Skeletal muscle satellite cell (primary cell): ENCODE measurements around the gene LCOR.
A peak's percentile ranks its signal among the peaks of the same experiment; 100 is the strongest.
"Not testable (repeated sequence)": the region's sequence is repeated elsewhere in the genome, so short reads cannot be mapped to it uniquely, and the experiment has no call there.

Source experiments
- H3K27me3 ChIP-seq: 2 replicates; pipeline ENCODE4 v1.7.0; 2013; ENCODE audit warnings: low read length; ENCODE audit not compliant: control insufficient read depth, insufficient read depth
- H3K36me3 ChIP-seq: 2 replicates; pipeline ENCODE4 v1.7.0; 2013; ENCODE audit warnings: mild to moderate bottlenecking, control low read depth, low read length; ENCODE audit not compliant: insufficient read depth
- H3K4me1 ChIP-seq: 2 replicates; pipeline ENCODE4 v1.7.0; 2013; ENCODE audit warnings: low read length; ENCODE audit not compliant: control insufficient read depth, insufficient read depth
- H3K4me2 ChIP-seq: 2 replicates; pipeline ENCODE4 v1.7.0; 2013; ENCODE audit warnings: mild to moderate bottlenecking, low read length
- H3K4me3 ChIP-seq: 2 replicates; pipeline ENCODE4 v1.7.0; 2013; ENCODE audit warnings: low read length
- H3K9ac ChIP-seq: 2 replicates; pipeline ENCODE4 v1.7.0; 2013; ENCODE audit warnings: mild to moderate bottlenecking, low read depth, low read length, moderate library complexity
- H3K9me3 ChIP-seq: replicated peaks from 2 replicates; pipeline ENCODE4 v1.7.0; 2013; ENCODE audit warnings: mild to moderate bottlenecking, control low read depth, low read length

LCOR gene

GRCh38 chr10:97031459-97031858 lies 199.4 kb downstream of the LCOR start:
- H3K4me3 ChIP-seq, result no peak overlapping the region
- no peaks in the 10 kb centered on the region for H3K4me1 ChIP-seq
- H3K36me3 ChIP-seq, result no peaks in the 10 kb centered on the region
- H3K27me3 ChIP-seq, result peaks cover 61% of the 10 kb centered on the region
- H3K9me3 ChIP-seq, result peaks cover 7% of the 10 kb centered on the region
- H3K4me2 ChIP-seq, result no peak overlapping the region
- no peak overlapping the region for H3K9ac ChIP-seq

DNA sequence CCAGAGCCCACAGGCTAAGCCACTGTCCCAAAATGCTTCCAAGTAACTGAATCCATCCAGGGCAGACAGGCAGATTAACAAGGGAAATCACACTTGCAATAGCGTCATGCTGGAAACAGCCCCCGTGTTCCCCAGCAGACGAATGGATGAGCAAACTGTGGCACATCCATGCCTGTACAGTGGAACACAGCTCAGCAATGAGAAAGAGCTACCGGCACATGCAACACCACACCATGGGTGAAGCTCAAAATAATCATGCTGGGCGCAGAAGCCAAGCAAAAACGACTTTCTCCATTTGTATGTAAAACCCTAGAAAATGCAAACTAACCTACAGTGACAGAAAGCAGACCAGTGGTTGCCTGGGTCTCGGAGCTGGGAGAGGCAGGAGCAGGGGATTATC lies 200.5 kb downstream of the LCOR start:
- H3K4me1 ChIP-seq, result peaks cover 2% of the 10 kb centered on the region
- peaks cover 58% of the 10 kb centered on the region for H3K27me3 ChIP-seq
- peaks cover 7% of the 10 kb centered on the region for H3K9me3 ChIP-seq
- H3K36me3 ChIP-seq, result no peaks in the 10 kb centered on the region
- no peak overlapping the region for H3K4me2 ChIP-seq
- no peak overlapping the region for H3K9ac ChIP-seq
- no peak overlapping the region for H3K4me3 ChIP-seq

DNA sequence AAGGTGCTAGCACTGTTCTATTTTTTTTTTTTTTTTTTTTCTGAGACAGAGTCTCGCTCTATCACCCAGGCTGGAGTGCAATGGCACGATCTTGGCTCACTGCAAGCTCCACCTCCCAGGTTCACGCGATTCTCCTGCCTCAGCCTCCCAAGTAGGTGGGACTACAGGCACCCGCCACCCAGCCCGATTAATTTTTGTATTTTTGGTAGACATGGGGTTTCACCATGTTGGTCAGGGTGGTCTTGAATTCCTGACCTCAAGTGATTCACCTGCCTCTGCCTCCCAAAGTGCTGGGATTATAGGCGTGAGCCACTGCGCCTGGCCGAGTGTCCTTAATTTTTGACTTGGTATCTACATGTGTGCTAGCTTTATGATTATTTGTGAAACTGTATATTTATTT lies 201.7 kb downstream of the LCOR start:
- not testable (repeated sequence) for H3K36me3 ChIP-seq, H3K9ac ChIP-seq, H3K4me1 ChIP-seq, H3K4me3 ChIP-seq, H3K4me2 ChIP-seq, H3K9me3 ChIP-seq
- H3K27me3 ChIP-seq, result peaks cover 58% of the 10 kb centered on the region

GRCh38 chr10:97034301-97034700 lies 202.2 kb downstream of the LCOR start:
- H3K27me3 ChIP-seq, result peaks cover 54% of the 10 kb centered on the region
- no peak overlapping the region for H3K4me2 ChIP-seq
- H3K9me3 ChIP-seq, result no peaks in the 10 kb centered on the region
- H3K4me3 ChIP-seq, result no peak overlapping the region
- no peak overlapping the region for H3K9ac ChIP-seq
- H3K4me1 ChIP-seq, result peaks cover 6% of the 10 kb centered on the region
- H3K36me3 ChIP-seq, result no peaks in the 10 kb centered on the region

GRCh38 chr10:97034958-97035769 lies 203.1 kb downstream of the LCOR start:
- Histone ChIP-seq H3K36me3 (no peaks in the 10 kb centered on the region), H3K27me3 (peaks cover 45% of the 10 kb centered on the region), H3K4me3 (no peak overlapping the region), H3K9me3 (no peaks in the 10 kb centered on the region), H3K4me2 (no peak overlapping the region), H3K9ac (no peak overlapping the region), H3K4me1 (peaks cover 6% of the 10 kb centered on the region)

- H3K27me3 ChIP-seq, result peaks cover 32% of the 10 kb centered on the region
- H3K36me3 ChIP-seq, result no peaks in the 10 kb centered on the region
- no peak overlapping the region for H3K9ac ChIP-seq
- peaks cover 6% of the 10 kb centered on the region for H3K4me1 ChIP-seq
- H3K4me3 ChIP-seq, result peak overlapping the region; percentile 67
- peak overlapping the region; percentile 90 for H3K4me2 ChIP-seq
- H3K9me3 ChIP-seq, result no peaks in the 10 kb centered on the region
These were observed 205.6 kb downstream of the LCOR start for GRCh38 chr10:97037365-97038361.

- no peak overlapping the region for H3K9ac ChIP-seq
- no peaks in the 10 kb centered on the region for H3K36me3 ChIP-seq
- peaks cover 33% of the 10 kb centered on the region for H3K27me3 ChIP-seq
- H3K4me1 ChIP-seq, result peaks cover 6% of the 10 kb centered on the region
- no peak overlapping the region for H3K4me3 ChIP-seq
- no peak overlapping the region for H3K4me2 ChIP-seq
- H3K9me3 ChIP-seq, result no peaks in the 10 kb centered on the region
These were observed 206.6 kb downstream of the LCOR start for GRCh38 chr10:97038688-97039087.

GRCh38 chr10:97039538-97040247 lies 207.6 kb downstream of the LCOR start:
- Histone ChIP-seq H3K4me3 (no peak overlapping the region), H3K4me1 (peaks cover 6% of the 10 kb centered on the region), H3K9ac (no peak overlapping the region), H3K27me3 (peaks cover 31% of the 10 kb centered on the region), H3K9me3 (no peaks in the 10 kb centered on the region), H3K36me3 (no peaks in the 10 kb centered on the region), H3K4me2 (no peak overlapping the region)

DNA sequence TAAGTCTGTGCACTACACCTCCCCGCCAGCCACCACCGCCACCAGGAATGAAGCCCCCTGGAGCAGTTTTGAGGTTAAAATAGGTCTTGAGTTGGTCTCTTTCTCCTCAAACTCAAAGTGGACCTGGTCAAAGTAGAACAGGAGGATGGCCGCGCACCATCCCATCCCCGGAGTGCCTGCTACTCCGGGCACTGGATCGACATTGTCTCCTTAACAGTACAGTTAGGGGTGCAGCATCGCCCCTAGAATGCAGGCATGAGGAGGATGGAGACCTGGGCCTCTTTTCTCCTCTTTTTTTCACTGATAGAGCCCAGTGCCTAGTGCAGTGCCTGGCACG lies 208.1 kb downstream of the LCOR start:
- Histone ChIP-seq H3K27me3 (peaks cover 26% of the 10 kb centered on the region), H3K4me1 (peaks cover 6% of the 10 kb centered on the region), H3K9ac (no peak overlapping the region), H3K9me3 (no peaks in the 10 kb centered on the region), H3K4me2 (no peak overlapping the region), H3K36me3 (no peaks in the 10 kb centered on the region), H3K4me3 (no peak overlapping the region)

GRCh38 chr10:97040706-97041105 lies 208.6 kb downstream of the LCOR start:
- no peaks in the 10 kb centered on the region for H3K9me3 ChIP-seq
- H3K27me3 ChIP-seq, result peaks cover 21% of the 10 kb centered on the region
- H3K4me3 ChIP-seq, result no peak overlapping the region
- peaks cover 6% of the 10 kb centered on the region for H3K4me1 ChIP-seq
- no peak overlapping the region for H3K9ac ChIP-seq
- H3K36me3 ChIP-seq, result no peaks in the 10 kb centered on the region
- no peak overlapping the region for H3K4me2 ChIP-seq

- no peak overlapping the region for H3K9ac ChIP-seq
- peaks cover 21% of the 10 kb centered on the region for H3K27me3 ChIP-seq
- H3K4me3 ChIP-seq, result no peak overlapping the region
- no peak overlapping the region for H3K4me2 ChIP-seq
- H3K4me1 ChIP-seq, result peaks cover 6% of the 10 kb centered on the region
- no peaks in the 10 kb centered on the region for H3K36me3 ChIP-seq
- H3K9me3 ChIP-seq, result no peaks in the 10 kb centered on the region
These were observed 210.0 kb downstream of the LCOR start for GRCh38 chr10:97042081-97042480.
